ENCODE data around the gene DEXI. TPM values are rescaled to one million over a fixed set of nuclear protein-coding genes. Genes with fewer than 3 reads are reported as not detected.

The DEXI gene
- total and polyA plus RNA-seq, 2 donors (not counting 1 experiment from before 2014, with no cell fraction given) = 38.8 to 49.9 TPM

DNA sequence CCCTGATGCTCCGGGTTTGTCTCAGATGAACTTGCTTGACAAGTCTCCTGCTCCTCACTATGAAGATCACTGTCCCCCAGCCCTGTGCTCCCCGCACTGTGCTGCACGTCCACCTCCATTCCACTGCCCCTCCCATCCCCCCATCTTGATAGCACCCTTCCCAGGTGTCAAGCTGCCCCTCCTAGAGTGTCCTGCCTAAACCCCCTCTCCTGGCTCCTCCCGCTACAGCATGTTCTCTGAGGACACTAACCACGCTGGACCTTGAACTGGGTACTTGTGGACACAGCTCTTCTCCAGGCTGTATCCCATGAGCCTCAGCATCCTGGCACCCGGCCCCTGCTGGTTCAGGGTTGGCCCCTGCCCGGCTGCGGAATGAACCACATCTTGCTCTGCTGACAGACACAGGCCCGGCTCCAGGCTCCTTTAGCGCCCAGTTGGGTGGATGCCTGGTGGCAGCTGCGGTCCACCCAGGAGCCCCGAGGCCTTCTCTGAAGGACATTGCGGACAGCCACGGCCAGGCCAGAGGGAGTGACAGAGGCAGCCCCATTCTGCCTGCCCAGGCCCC, 18.5 kb downstream of the DEXI start:
- TF ChIP-seq EZH2 (IDR thresholded peaks at IDR 0.05; ENCODE audit: low read length, missing control alignments) = no peak
- TF ChIP-seq CTCF (conservative IDR thresholded peaks at IDR 0.05 in 1 of 2, IDR thresholded peaks at IDR 0.05 in 1 of 2; ENCODE audit: low read depth in 1 of 2, low read length in 2 of 2) = no peak
- Histone ChIP-seq H3K36me3 (ENCODE audit: control insufficient read depth, insufficient read depth, low read length) (peaks cover 2% of the 10 kb centered on the region), H3K4me1 (ENCODE audit: control insufficient read depth, extremely low read depth, insufficient read depth, low read length) (peaks cover 5% of the 10 kb centered on the region), H3K9ac (ENCODE audit: insufficient read depth, low read length) (no peak overlapping the region), H4K20me1 (ENCODE audit: control insufficient read depth, extremely low read depth, insufficient read depth, low read length) (no peaks in the 10 kb centered on the region), H3K27ac (ENCODE audit: insufficient read depth, low read length) (no peak overlapping the region), H3K27me3 (ENCODE audit: control insufficient read depth, insufficient read depth, low read length) (no peaks in the 10 kb centered on the region), H3K4me2 (ENCODE audit: extremely low read depth, insufficient read depth, low read length) (no peak overlapping the region), H3K4me3 (replicated peaks in 1 of 4; ENCODE audit: control extremely low read depth in 1 of 4, insufficient read depth in 1 of 4, low read depth in 3 of 4, low read length in 4 of 4) (no peak overlapping the region), H2AFZ (ENCODE audit: low read length) (no peak overlapping the region), H3K9me3 (ENCODE audit: control insufficient read depth, insufficient read depth, low read depth, low read length) (no peaks in the 10 kb centered on the region), H3K79me2 (ENCODE audit: control insufficient read depth, insufficient read depth, low read length) (no peaks in the 10 kb centered on the region)
- no peak for DNase-seq (ENCODE audit: low read depth in 2 of 2)

DNA sequence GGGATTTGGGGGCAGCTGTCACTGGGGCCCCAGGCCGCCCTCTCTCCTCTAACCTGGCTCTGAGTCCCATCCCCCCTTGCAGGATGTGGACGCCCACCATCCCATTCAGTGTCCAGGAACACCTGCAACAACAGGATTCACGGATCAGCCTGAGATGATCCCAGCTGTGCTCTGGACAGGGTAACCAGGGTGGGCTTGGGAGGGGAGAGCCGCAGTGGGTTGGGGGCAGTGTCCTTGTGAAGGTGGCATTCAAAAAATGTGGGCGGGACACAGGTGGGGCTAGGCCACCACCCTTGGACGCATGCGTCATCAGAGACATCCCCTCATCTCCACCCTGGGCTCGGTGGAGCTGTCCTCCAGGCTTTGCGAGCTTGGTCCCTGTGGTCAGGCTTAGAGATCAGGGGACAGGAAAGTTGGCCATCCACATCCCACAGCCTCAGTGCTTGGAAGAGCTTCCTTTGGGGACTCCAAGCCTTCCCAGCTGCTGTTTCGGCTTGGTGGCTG, 19.1 kb downstream of the DEXI start:
- Histone ChIP-seq H3K4me1 (ENCODE audit: control insufficient read depth, extremely low read depth, insufficient read depth, low read length) (peaks cover 5% of the 10 kb centered on the region), H3K4me3 (replicated peaks in 1 of 4; ENCODE audit: control extremely low read depth in 1 of 4, insufficient read depth in 1 of 4, low read depth in 3 of 4, low read length in 4 of 4) (no peak overlapping the region), H3K9me3 (ENCODE audit: control insufficient read depth, insufficient read depth, low read depth, low read length) (no peaks in the 10 kb centered on the region), H3K27ac (ENCODE audit: insufficient read depth, low read length) (no peak overlapping the region), H3K79me2 (ENCODE audit: control insufficient read depth, insufficient read depth, low read length) (no peaks in the 10 kb centered on the region), H3K4me2 (ENCODE audit: extremely low read depth, insufficient read depth, low read length) (no peak overlapping the region), H3K27me3 (ENCODE audit: control insufficient read depth, insufficient read depth, low read length) (no peaks in the 10 kb centered on the region), H3K9ac (ENCODE audit: insufficient read depth, low read length) (no peak overlapping the region), H3K36me3 (ENCODE audit: control insufficient read depth, insufficient read depth, low read length) (peaks cover 2% of the 10 kb centered on the region), H2AFZ (ENCODE audit: low read length) (no peak overlapping the region), H4K20me1 (ENCODE audit: control insufficient read depth, extremely low read depth, insufficient read depth, low read length) (no peaks in the 10 kb centered on the region)
- no peak for DNase-seq (ENCODE audit: low read depth in 2 of 2)
- TF ChIP-seq CTCF (conservative IDR thresholded peaks at IDR 0.05 in 1 of 2, IDR thresholded peaks at IDR 0.05 in 1 of 2; ENCODE audit: low read depth in 1 of 2, low read length in 2 of 2) (no peak), EZH2 (IDR thresholded peaks at IDR 0.05; ENCODE audit: low read length, missing control alignments) (no peak)

- Histone ChIP-seq H3K9ac (ENCODE audit: insufficient read depth, low read length) (peak overlapping the region; percentile 7), H3K27me3 (ENCODE audit: control insufficient read depth, insufficient read depth, low read length) (no peaks in the 10 kb centered on the region), H3K4me1 (ENCODE audit: control insufficient read depth, extremely low read depth, insufficient read depth, low read length) (peaks cover 5% of the 10 kb centered on the region), H3K27ac (ENCODE audit: insufficient read depth, low read length) (no peak overlapping the region), H3K4me2 (ENCODE audit: extremely low read depth, insufficient read depth, low read length) (peak overlapping the region; percentile 5), H2AFZ (ENCODE audit: low read length) (peak overlapping the region; percentile 13), H3K36me3 (ENCODE audit: control insufficient read depth, insufficient read depth, low read length) (peaks cover 2% of the 10 kb centered on the region), H3K9me3 (ENCODE audit: control insufficient read depth, insufficient read depth, low read depth, low read length) (no peaks in the 10 kb centered on the region), H4K20me1 (ENCODE audit: control insufficient read depth, extremely low read depth, insufficient read depth, low read length) (no peaks in the 10 kb centered on the region), H3K4me3 (replicated peaks in 1 of 4; ENCODE audit: control extremely low read depth in 1 of 4, insufficient read depth in 1 of 4, low read depth in 3 of 4, low read length in 4 of 4) (no peak overlapping the region), H3K79me2 (ENCODE audit: control insufficient read depth, insufficient read depth, low read length) (no peaks in the 10 kb centered on the region)
- TF ChIP-seq CTCF (conservative IDR thresholded peaks at IDR 0.05 in 1 of 2, IDR thresholded peaks at IDR 0.05 in 1 of 2; ENCODE audit: low read depth in 1 of 2, low read length in 2 of 2) (no peak), EZH2 (IDR thresholded peaks at IDR 0.05; ENCODE audit: low read length, missing control alignments) (no peak)
- DNase-seq (ENCODE audit: low read depth in 2 of 2) = peak; percentile 36 to 57
Measured at GRCh38 chr16:10922328-10923145, 19.7 kb downstream of the DEXI start.
